K562 (cell line): ENCODE data around the gene FAM174B. TPM values are rescaled to one million over a fixed set of nuclear protein-coding genes. Genes with fewer than 3 reads are reported as not detected.

Source experiments
- ATF1 ChIP-seq, 2 experiments: fragments of 450-650 bp in 1 of 2; IDR thresholded peaks; 2 replicates each; pipeline ENCODE4 v1.6.1; 2016; ENCODE audit warnings: missing compliant biosample characterization in 1 of 2, missing genetic modification characterization in 1 of 2
- ATF6 ChIP-seq: sonication (generic); formaldehyde crosslinking; IDR thresholded peaks from 2 replicates; pipeline ENCODE4 v1.4.0; 2020; ENCODE audit warnings: mild to moderate bottlenecking, missing genetic modification reagents
- BACH1 ChIP-seq: fragments of 200-800 bp; sonication (Bioruptor generic); IDR thresholded peaks from 2 replicates; pipeline ENCODE4 v1.6.1; 2016; ENCODE audit warnings: missing genetic modification characterization, missing compliant biosample characterization
- CREB5 ChIP-seq: fragments of 250-450 bp; sonication (Bioruptor Pico); IDR thresholded peaks from 2 replicates; pipeline ENCODE4 v1.5.0; 2020; ENCODE audit warnings: mild to moderate bottlenecking
- E2F8 ChIP-seq: fragments of 450-650 bp; IDR thresholded peaks from 2 replicates; pipeline ENCODE4 v1.7.1; 2018; ENCODE audit warnings: mild to moderate bottlenecking, low read depth; ENCODE audit not compliant: partially characterized antibody
- HINFP ChIP-seq: fragments of 450-650 bp; conservative IDR thresholded peaks from 2 replicates; pipeline ENCODE4 v1.6.1; 2016; ENCODE audit warnings: missing genetic modification characterization, low read depth, mild to moderate bottlenecking, control low read depth, missing compliant biosample characterization
- HNRNPK ChIP-seq: fragments of 200-400 bp; formaldehyde crosslinking; IDR thresholded peaks from one replicate; pipeline ENCODE4 v1.6.1; 2018; ENCODE audit warnings: mild to moderate bottlenecking, low read depth, low read length; ENCODE audit not compliant: poor library complexity, severe bottlenecking
- NR2C2 ChIP-seq, 2 experiments: fragments of 200-800 bp in 1 of 2; sonication (Bioruptor generic) in 1 of 2; sonication (generic) in 1 of 2; formaldehyde crosslinking in 1 of 2; IDR thresholded peaks; 2 replicates each; pipeline versions ENCODE4 v1.6.1 to v1.8.0; 2016 to 2022; ENCODE audit warnings: mild to moderate bottlenecking in 1 of 2, missing compliant biosample characterization in 1 of 2, missing genetic modification characterization in 1 of 2, missing genetic modification reagents in 1 of 2
- RBM17 ChIP-seq: fragments of 200-400 bp; formaldehyde crosslinking; IDR thresholded peaks from 2 replicates; pipeline ENCODE4 v1.6.1; 2017; ENCODE audit warnings: low read depth, mild to moderate bottlenecking, low read length, borderline replicate concordance
- TFAP4 ChIP-seq: sonication (generic); formaldehyde crosslinking; IDR thresholded peaks from 2 replicates; pipeline ENCODE4 v1.8.0; 2022; ENCODE audit warnings: missing genetic modification reagents, mild to moderate bottlenecking, moderate library complexity, borderline replicate concordance
- ZKSCAN1 ChIP-seq: fragments of 150-350 bp; IDR thresholded peaks from 2 replicates; pipeline ENCODE4 v1.6.1; 2016; ENCODE audit warnings: low read depth, low read length
- ZNF57 ChIP-seq: fragments of 450-650 bp; formaldehyde crosslinking; IDR thresholded peaks from 2 replicates; pipeline ENCODE4 v1.4.0; 2020; ENCODE audit warnings: mild to moderate bottlenecking, moderate library complexity
- ZNF77 ChIP-seq: fragments of 250-450 bp; sonication (Bioruptor Pico); IDR thresholded peaks from 2 replicates; pipeline ENCODE4 v1.5.0; 2020
- polyA plus RNA-seq, 8 experiments: library from polyadenylated mRNA; depleted of rRNA in 4 of 8; stranded (reverse) in 5 of 8; unstranded in 3 of 8; fragments of >200 nt; fragmentation: Nextera tagmentation in 2 of 8; fragmentation: Illumina TruSeq in 1 of 8; extraction: Ambion mirVana in 2 of 8; extraction: Trizol in 1 of 8; gene quantifications; 2 replicates each; pipeline versions ENCODE4 v1.2.1 to v1.2.3, GENCODE V29; 2011 to 2014; ENCODE audit warnings: inconsistent platforms in 1 of 8, missing spikeins in 1 of 8
- total RNA-seq, 7 experiments: library from RNA; depleted of rRNA in 6 of 7; stranded (reverse); fragments of >200 nt in 6 of 7; fragmentation: Illumina TruSeq in 2 of 7; extraction: Trizol in 2 of 7; gene quantifications; 2 replicates each; pipeline versions ENCODE4 v1.2.1 to v1.2.3, GENCODE V29; 2011 to 2021; ENCODE audit warnings: low replicate concordance in 1 of 7

Gene FAM174B
- total and polyA plus RNA-seq, 9 of the 15 experiments (the other 6 are each of a cell fraction or from before 2014, with no cell fraction given), result 0.39 to 2.7 (median 1.9) TPM; not detected in 1

- TF ChIP-seq HINFP (tag) (no peak), ZNF57 (no peak), CREB5 (CRISPR knock-in tag) (no peak), RBM17 (no peak), E2F8 (no peak), BACH1 (tag) (no peak), ZNF77 (CRISPR knock-in tag) (no peak), HNRNPK (no peak), ATF6 (CRISPR knock-in tag) (no peak), TFAP4 (CRISPR knock-in tag) (peak; percentile 99), ATF1 (CRISPR knock-in tag; IDR thresholded peaks at IDR 0.05) (no peak), ATF1 (tag; IDR thresholded peaks at IDR 0.05) (peak; percentile 26; the same call in 1 of the 2 replicates), NR2C2 (CRISPR knock-in tag; IDR thresholded peaks at IDR 0.05) (peak; percentile 90), NR2C2 (tag; IDR thresholded peaks at IDR 0.05) (peak; percentile 94), ZKSCAN1 (0 out of 2 replicates have a peak, but pooled peaks have one; percentile 60)
These were observed 37.7 kb downstream of the FAM174B start (continued) for GRCh38 chr15:92617549-92618520.
